Measurements from ENCODE around the gene INO80D. TPM values are rescaled to one million over a fixed set of nuclear protein-coding genes. Genes with fewer than 3 reads are reported as not detected.

The INO80D gene
- total RNA-seq, 1 donor from 2014 or later = 9.7 TPM

DNA sequence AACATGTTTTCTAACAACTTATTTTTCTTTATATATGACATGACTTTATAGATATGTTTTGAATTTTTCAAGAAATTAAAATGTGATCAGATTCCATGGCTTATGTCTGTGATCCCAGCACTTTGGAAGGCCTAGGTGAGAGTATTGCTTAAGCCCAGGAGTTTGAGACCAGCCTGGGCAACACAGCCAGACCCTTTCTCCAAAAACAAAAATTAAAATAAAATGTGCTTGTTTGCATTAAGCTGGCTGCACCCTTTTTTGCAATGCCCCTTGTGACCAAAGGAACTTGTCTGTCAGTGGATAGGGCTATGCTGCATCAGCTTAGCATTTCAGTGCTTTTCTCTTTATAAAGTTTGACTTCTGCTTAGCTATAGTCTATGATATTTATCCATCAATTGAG, 2.3 kb upstream of the INO80D start:
- no peaks in the 10 kb centered on the region for H3K36me3 ChIP-seq (ENCODE audit: control insufficient read depth, insufficient read depth, low read length)
- TF ChIP-seq, protein P1, sequence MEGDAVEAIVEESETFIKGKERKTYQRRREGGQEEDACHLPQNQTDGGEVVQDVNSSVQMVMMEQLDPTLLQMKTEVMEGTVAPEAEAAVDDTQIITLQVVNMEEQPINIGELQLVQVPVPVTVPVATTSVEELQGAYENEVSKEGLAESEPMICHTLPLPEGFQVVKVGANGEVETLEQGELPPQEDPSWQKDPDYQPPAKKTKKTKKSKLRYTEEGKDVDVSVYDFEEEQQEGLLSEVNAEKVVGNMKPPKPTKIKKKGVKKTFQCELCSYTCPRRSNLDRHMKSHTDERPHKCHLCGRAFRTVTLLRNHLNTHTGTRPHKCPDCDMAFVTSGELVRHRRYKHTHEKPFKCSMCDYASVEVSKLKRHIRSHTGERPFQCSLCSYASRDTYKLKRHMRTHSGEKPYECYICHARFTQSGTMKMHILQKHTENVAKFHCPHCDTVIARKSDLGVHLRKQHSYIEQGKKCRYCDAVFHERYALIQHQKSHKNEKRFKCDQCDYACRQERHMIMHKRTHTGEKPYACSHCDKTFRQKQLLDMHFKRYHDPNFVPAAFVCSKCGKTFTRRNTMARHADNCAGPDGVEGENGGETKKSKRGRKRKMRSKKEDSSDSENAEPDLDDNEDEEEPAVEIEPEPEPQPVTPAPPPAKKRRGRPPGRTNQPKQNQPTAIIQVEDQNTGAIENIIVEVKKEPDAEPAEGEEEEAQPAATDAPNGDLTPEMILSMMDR (IDR thresholded peaks at IDR 0.05; ENCODE audit: insufficient read depth, low read length, poor library complexity, severe bottlenecking) = no peak
- H3K27me3 ChIP-seq (ENCODE audit: control insufficient read depth, insufficient read depth, low read length) = no peaks in the 10 kb centered on the region
- DNase-seq (ENCODE audit: low read depth) = no peak
- H3K4me3 ChIP-seq (ENCODE audit: low read depth, low read length) = no peak overlapping the region

DNA sequence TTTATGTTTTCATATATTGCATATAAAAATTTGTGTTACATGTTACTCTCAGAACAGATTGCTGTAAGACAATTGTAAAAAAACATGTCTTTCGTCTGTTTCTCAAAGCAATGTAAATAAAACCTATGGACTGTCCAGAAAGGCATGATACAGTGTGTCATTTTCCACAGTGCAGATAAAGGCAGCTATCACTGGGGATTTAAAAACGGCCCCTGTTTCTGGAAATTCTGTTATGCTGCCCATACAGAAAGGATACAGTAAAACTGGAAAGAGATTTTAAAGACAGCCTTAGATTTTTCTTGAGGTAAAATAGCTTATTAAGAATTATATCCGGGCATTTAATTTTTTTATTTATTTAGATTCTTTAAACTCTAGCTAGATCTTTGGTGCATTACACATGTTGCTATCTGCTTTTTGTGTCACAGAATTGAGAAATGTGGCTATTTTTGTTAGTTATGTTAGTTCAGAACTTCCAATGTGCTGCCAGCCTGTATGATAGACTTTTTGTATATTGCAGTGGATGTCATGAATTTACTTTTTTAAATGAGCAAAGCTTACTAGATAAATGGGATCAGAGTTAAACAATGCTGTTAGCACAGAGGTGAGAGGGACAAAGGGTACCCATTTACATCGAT, 859 bp upstream of the INO80D start:
- no peaks in the 10 kb centered on the region for H3K27me3 ChIP-seq (ENCODE audit: control insufficient read depth, insufficient read depth, low read length)

DNA sequence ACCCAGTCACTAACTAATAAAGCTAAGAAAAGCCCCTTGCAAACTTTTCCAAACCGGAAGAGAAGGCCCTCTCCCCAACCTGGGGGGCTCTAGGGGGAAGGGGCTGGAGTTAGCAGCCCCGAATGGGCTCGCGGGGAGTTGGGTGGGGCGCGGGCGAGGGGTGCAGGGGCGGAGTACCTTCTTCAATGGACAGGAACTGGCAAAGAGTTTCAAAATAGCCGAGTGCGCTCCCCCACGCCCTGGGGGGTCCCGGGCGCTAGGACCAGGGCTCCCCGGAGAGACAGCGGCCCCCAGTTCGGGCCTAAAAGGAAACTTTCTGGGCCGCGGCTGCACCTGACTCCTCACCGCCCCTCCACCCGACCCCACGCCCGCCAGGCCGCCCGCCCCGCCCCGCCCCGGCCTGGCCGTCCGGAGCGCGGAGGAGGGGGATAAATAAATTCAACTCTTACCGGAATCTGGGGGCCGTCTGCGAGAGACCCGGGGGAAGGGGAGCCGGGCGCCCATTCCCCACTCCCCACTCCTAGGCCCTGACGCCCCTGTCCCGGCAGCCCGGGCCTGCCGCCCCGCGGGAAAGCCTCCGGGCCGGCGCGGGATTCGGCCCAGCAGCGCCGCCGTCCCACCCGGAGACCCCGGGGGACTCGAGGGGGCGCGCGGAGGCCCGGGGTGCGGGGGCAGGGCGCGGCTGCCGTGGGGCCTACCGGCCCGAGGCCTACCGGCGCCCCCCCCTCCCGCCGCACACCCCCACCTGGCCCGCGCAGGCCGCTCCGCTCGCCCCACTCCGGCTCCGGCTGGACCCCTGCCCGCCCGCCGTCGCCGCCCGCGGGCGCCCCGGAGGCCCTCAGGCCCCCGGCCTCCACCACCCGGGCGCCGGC, 868 bp downstream of the INO80D start:
- H3K36me3 ChIP-seq (ENCODE audit: control insufficient read depth, insufficient read depth, low read length) = no peaks in the 10 kb centered on the region
- H3K27me3 ChIP-seq (ENCODE audit: control insufficient read depth, insufficient read depth, low read length) = no peaks in the 10 kb centered on the region
- DNase-seq (ENCODE audit: low read depth) = no peak
- TF ChIP-seq, protein P1 (IDR thresholded peaks at IDR 0.05; ENCODE audit: insufficient read depth, low read length, poor library complexity, severe bottlenecking) = no peak
- peak overlapping the region; percentile 84 for H3K4me3 ChIP-seq (ENCODE audit: low read depth, low read length)

More for the DNA sequence above, 859 bp upstream of the INO80D start:
- no peak for DNase-seq (ENCODE audit: low read depth)
- Histone ChIP-seq H3K36me3 (ENCODE audit: control insufficient read depth, insufficient read depth, low read length) (no peaks in the 10 kb centered on the region), H3K4me3 (ENCODE audit: low read depth, low read length) (peak overlapping the region; percentile 84)
- TF ChIP-seq, protein P1 (IDR thresholded peaks at IDR 0.05; ENCODE audit: insufficient read depth, low read length, poor library complexity, severe bottlenecking) = no peak

DNA sequence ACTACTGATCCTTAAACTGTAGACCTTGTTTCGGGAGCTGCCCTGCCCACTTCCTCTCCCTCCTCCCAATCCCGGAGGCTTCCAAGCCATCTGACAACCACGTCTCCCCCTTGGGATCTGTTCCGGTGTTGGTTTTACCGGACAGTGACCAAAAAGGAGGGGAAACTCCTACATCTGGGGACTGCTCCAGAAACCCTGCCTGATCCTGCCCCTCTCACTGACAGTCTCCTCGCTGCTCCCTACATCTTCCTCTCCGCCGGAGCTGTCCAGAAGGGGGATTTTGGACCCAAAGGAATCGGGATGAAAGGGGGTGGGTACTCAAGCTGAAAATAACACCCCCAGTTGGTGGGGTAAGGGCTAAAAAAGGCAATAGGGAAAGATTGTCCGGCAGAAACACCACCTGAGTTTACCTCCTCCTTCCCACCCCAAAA, 1.5 kb downstream of the INO80D start:
- Histone ChIP-seq H3K36me3 (ENCODE audit: control insufficient read depth, insufficient read depth, low read length) (no peaks in the 10 kb centered on the region), H3K27me3 (ENCODE audit: control insufficient read depth, insufficient read depth, low read length) (no peaks in the 10 kb centered on the region), H3K4me3 (ENCODE audit: low read depth, low read length) (peak overlapping the region; percentile 84)
- DNase-seq (ENCODE audit: low read depth) = peak; percentile 31
- TF ChIP-seq, protein P1 (IDR thresholded peaks at IDR 0.05; ENCODE audit: insufficient read depth, low read length, poor library complexity, severe bottlenecking) = no peak

DNA sequence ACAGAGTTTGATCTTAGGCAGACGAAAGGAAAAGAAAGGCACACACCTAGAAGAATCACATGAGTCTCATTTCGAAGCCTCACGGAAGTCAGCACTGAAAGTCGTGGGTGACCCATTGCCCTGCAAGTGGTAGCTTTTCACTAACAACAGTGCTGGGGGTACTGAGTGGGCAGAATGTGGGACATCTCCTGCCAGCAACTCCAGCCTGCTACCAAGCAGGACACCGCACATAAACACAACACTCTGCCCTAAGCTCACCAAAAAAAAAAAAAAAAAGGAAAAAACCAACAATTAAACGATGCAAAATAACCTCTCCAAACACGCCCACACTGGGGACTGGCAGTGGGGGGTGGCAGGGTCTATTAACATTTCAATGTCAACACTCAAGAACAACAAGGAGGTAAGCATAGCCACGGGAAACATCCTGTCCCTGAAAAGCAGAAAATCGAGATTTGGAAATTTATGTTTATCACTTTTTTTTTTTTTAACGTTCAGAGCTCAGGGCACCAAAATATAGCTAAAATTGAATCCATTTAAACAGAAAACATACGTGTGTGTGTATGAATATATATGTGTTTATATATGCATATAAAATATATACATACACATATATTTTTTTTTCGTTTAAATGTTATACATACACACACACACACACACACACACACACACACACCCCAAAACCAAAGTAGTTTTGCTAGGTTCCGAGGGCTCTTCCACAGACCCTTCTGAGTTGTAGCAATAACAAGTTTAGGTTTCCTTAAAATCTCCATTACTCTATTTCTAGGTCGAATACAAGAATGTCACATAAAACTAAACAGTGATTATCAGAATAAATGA, 2.2 kb downstream of the INO80D start:
- DNase-seq (ENCODE audit: low read depth) = no peak

More for the DNA sequence above, 2.2 kb downstream of the INO80D start:
- no peaks in the 10 kb centered on the region for H3K36me3 ChIP-seq (ENCODE audit: control insufficient read depth, insufficient read depth, low read length)
- no peaks in the 10 kb centered on the region for H3K27me3 ChIP-seq (ENCODE audit: control insufficient read depth, insufficient read depth, low read length)
- peak overlapping the region; percentile 84 for H3K4me3 ChIP-seq (ENCODE audit: low read depth, low read length)
- TF ChIP-seq, protein P1 (IDR thresholded peaks at IDR 0.05; ENCODE audit: insufficient read depth, low read length, poor library complexity, severe bottlenecking) = no peak

Data from kidney epithelial cell (primary cell).